Stimulated activated naive CD8-positive, alpha-beta T cell treated with anti-CD3 and anti-CD28 coated beads, Interleukin-15, amount 100 ng/mL, for 72 hours (primary cell): Measurements from ENCODE around the gene TRPM1.

Source experiments
- ATAC-seq: fragments of 150-1000 bp; cut with Tn5 transposase; 2 replicates; pipeline ENCODE4 v1.10.0; 2021; ENCODE audit warnings: mild to moderate bottlenecking, moderate library complexity
- DNase-seq, 2 donors: peaks; one replicate each; pipeline ENCODE4 v3.0.0; 2021 to 2022
- H3K27ac Mint-ChIP-seq, 2 donors: one replicate each; pipeline ENCODE4 v1.8.0; 2022; ENCODE audit warnings: mild to moderate bottlenecking in 2 of 2, mixed read lengths in 2 of 2, moderate library complexity in 2 of 2
- H3K27me3 Mint-ChIP-seq: one replicate; pipeline ENCODE4 v1.8.0; 2022; ENCODE audit warnings: mixed read lengths
- H3K4me1 Mint-ChIP-seq: one replicate; pipeline ENCODE4 v1.8.0; 2022; ENCODE audit warnings: mild to moderate bottlenecking, mixed read lengths
- H3K4me3 Mint-ChIP-seq, 2 donors: one replicate each; pipeline ENCODE4 v1.8.0; 2022; ENCODE audit warnings: mild to moderate bottlenecking in 2 of 2, mixed read lengths in 2 of 2, moderate library complexity in 1 of 2
- H3K9me3 Mint-ChIP-seq, 2 donors: one replicate each; pipeline ENCODE4 v1.8.0; 2022; ENCODE audit warnings: mixed read lengths in 2 of 2

Gene TRPM1

DNA sequence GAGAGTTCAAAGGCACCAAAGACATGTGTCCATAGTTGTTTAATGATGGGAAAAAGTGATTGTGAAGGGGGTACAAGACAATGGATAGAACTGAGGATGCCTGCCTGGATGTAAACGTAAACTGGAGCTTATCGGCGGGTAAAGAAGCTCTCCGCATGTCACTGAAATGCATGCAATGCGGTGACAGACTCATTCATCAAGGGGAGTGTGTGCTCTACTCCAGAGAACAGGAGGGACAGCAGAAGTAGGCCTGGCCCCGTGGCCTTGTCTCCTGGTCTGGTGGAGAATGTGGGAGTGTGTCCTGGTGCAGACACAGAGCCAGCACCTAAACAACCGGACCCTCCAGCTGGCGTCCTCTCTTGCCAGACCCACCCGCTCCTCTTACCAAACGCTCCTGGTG, 50.6 kb downstream of the TRPM1 start:
- Mint-ChIP-seq H3K27me3 (no peaks in the 10 kb centered on the region), H3K4me1 (peaks cover 6% of the 10 kb centered on the region), H3K27ac (no peak overlapping the region), H3K9me3 (no peaks in the 10 kb centered on the region), H3K4me3 (no peak overlapping the region)
- DNase-seq: no peak
- ATAC-seq: no peak

DNA sequence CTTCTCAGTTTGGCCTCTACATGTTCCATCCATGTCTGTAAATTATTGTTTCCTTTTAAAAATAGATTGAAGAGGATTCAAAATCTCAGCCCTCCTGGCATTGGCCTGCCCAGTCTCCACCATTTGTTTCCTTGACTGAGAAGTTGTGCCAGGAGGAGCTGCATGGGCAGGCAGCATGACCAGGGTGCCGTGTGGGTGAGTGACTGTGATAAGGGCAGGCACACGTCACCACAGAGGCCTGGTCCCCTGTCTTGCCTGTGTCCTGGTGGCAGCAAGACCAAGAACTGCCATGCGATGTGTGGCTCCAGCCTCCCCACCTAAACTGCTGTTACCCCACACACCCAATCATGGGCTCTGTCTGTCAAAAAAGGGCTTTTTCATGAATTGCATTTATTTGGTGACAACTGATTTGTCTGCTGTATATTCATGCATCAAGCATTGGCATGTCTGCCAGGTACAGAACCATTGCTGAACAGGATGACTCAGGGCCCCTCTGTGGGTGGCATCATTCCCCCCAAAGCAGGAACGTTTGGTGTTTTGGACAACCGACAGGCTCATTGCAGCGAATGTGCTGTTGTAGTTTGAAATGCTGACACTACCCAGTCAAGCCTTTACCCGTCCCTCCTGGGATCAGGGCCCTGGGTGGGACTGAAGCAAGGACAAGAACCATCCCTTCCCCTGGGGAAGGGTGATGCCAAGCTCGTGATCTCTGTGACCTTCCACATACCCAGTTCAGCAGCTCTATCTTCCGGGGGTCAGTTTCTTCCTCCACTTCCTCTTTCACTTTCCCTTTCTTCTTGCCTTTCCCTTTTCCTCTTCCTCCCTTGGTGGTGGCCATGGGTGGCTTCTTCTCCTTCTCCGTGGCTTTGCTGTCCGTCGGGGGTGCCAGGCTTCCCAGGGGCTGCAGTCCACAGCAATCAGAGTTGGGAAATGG, 51.6 kb downstream of the TRPM1 start:
- no peak for ATAC-seq
- Mint-ChIP-seq H3K27ac (no peak overlapping the region), H3K9me3 (no peaks in the 10 kb centered on the region), H3K4me3 (no peak overlapping the region), H3K4me1 (peaks cover 6% of the 10 kb centered on the region), H3K27me3 (no peaks in the 10 kb centered on the region)
- DNase-seq: no peak

DNA sequence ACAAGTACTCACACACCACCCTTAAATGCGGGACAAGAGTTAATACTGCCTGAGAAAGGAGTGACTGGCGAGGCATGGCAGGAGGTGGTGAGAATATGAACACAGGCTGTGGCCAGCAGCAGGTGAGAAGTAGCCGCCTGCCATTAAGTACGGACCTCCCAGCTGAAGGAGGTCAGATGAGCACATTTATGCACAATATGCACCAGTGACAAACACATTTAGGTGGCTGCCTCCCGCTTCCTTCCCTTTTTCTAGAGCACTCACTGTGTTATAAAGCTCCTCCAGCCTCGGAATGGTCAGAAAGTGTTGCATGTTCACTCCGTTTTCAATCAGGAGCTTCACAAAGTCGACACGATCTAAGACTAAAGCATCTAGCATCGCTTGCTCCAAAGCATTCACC, 52.4 kb downstream of the TRPM1 start:
- Mint-ChIP-seq H3K9me3 (no peaks in the 10 kb centered on the region), H3K4me3 (no peak overlapping the region), H3K4me1 (peaks cover 6% of the 10 kb centered on the region), H3K27ac (no peak overlapping the region), H3K27me3 (no peaks in the 10 kb centered on the region)
- no peak for ATAC-seq
- DNase-seq: no peak

DNA sequence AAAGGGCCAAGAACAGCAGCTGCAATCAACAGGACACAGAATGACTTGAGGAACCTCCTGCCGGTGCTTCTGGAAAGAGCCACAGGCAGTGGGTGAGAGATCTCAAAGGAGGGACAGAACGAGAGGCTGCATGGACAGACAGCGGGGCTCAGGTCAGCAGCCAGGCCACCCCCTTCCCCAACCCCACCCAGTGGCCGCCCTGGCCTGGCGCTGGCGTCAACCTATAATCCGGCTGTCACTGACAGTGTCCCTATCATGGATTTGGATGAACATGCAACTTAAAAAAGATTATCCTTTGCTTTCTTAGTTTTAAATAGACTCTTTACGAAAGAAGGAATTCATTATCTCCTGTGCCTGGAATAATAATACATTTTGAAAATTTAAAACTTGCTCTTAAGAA, 54.1 kb downstream of the TRPM1 start:
- no peak overlapping the region for H3K4me3 Mint-ChIP-seq
- ATAC-seq (no peak), DNase-seq (no peak)
- H3K4me1 Mint-ChIP-seq: peaks cover 6% of the 10 kb centered on the region
- H3K9me3 Mint-ChIP-seq: no peaks in the 10 kb centered on the region
- no peak overlapping the region for H3K27ac Mint-ChIP-seq
- H3K27me3 Mint-ChIP-seq: peaks cover under 1% of the 10 kb centered on the region

DNA sequence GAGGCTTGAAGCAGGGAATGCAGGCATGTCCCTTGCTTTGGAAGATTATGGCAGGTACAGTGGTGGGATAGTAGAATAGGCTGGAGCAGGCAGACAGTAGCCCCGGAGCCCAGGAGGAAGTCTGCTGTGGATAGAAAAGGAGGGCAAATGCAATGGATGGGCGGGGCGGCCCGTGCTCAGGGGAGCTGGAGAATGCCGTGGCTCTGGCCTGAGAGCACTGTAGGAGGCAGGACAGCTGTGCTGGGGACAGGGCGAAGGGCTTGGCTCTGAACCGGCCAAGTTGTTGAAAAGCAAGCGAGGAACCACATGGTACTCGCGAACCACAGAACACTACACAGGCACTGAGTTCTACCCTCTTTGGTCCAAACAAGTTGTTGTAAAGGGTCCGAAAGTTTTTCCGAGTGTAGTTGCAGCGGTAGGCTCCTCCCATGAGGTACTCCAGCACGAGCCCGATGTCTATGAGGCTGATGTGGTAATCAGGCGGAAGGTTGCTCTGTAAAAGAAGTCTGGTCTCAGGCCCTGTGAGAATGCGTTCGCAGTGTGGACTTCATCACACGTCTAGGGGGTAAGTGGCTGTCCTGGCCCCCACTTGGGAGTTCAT, 54.7 kb downstream of the TRPM1 start:
- no peak overlapping the region for H3K4me3 Mint-ChIP-seq
- DNase-seq: no peak
- no peak overlapping the region for H3K27ac Mint-ChIP-seq
- H3K27me3 Mint-ChIP-seq: peaks cover 6% of the 10 kb centered on the region
- no peak for ATAC-seq
- H3K4me1 Mint-ChIP-seq: peaks cover 6% of the 10 kb centered on the region
- no peaks in the 10 kb centered on the region for H3K9me3 Mint-ChIP-seq

DNA sequence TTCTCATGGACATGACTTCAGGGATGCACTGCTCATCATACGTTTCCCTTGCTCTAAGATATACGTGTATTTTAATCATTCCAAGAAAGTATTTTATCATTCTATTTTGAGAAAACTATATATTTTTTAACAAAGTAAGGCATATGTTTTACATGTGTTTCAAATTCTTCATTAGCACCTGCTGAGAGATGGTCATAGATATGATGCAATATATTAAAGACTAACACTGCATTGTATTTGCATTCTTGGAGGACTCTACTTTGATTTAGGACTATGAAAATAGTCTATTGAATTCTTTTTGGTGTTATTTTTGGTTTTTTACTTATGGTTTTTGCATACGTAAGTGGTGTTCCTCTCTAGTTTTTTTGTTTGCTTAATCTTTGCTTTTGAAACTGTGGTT, 55.9 kb downstream of the TRPM1 start:
- H3K4me1 Mint-ChIP-seq: peaks cover 6% of the 10 kb centered on the region
- H3K4me3 Mint-ChIP-seq: no peak overlapping the region
- DNase-seq (no peak), ATAC-seq (no peak)
- H3K9me3 Mint-ChIP-seq: no peaks in the 10 kb centered on the region
- peaks cover 9% of the 10 kb centered on the region for H3K27me3 Mint-ChIP-seq
- H3K27ac Mint-ChIP-seq: no peak overlapping the region

DNA sequence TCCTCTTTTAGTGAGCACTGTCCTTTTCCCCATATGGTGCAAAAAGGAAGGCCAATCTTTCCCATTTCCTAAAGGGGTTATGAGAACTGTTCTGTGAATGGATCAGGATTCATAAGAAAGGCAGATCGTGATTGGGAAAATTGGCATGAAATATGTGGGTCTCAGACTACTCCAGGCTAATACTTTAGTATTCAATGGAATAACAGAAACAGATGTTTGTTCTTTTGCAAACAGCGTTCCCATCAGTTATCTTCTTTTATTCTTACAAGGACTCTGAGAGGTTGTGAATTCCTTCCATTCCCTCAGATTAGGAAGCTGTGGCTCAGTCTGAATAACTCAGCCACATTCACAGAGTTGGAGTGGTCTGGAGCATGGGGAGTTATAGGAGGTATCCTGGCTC, 58.8 kb downstream of the TRPM1 start:
- no peaks in the 10 kb centered on the region for H3K4me1 Mint-ChIP-seq
- DNase-seq: no peak
- H3K4me3 Mint-ChIP-seq: no peak overlapping the region
- peaks cover 17% of the 10 kb centered on the region for H3K27me3 Mint-ChIP-seq
- H3K27ac Mint-ChIP-seq: no peak overlapping the region
- no peaks in the 10 kb centered on the region for H3K9me3 Mint-ChIP-seq
- no peak for ATAC-seq

DNA sequence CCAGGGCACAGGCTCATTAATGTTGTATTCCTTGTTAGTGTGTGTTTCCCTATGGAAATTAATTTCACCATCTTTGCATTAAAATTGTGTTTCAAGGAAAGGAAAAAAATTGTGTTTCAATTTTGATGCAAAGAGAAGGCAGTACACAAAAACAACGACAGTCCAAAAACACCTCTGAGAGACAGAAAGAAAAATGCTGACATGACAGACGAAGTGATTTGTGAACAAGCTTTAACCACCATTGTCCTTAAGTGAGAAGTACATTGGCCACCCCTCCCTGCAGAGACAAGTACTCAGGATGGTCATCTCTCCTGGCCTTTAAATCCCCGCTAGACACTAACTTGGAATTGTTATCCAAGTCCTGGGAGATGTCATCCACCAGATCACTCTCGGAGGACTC, 59.9 kb downstream of the TRPM1 start:
- H3K4me1 Mint-ChIP-seq: no peaks in the 10 kb centered on the region
- H3K9me3 Mint-ChIP-seq: no peaks in the 10 kb centered on the region
- DNase-seq (no peak), ATAC-seq (no peak)
- H3K27ac Mint-ChIP-seq: no peak overlapping the region
- H3K4me3 Mint-ChIP-seq: no peak overlapping the region
- peaks cover 17% of the 10 kb centered on the region for H3K27me3 Mint-ChIP-seq

DNA sequence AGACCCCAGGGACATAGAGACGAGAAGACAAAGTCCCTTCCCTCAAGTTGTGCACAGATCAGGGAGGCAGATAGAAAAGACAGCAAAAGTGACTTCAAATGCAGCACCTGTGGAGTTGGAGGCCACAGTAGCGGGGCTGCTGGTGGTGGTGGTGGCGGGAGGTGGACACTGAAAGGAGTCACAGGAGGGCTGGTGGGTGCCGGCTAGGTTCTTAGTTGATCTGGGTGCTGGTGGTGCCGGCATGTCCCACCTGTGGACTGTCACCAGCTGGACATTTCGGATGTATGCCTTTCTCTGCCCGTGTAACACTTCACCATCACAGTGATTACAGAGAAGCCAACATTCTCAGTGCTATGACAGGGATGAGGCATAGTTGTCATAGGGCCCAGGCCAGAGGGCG, 60.9 kb downstream of the TRPM1 start:
- H3K9me3 Mint-ChIP-seq: no peaks in the 10 kb centered on the region
- ATAC-seq (no peak), DNase-seq (no peak)
- H3K27ac Mint-ChIP-seq: peak overlapping the region in 1 of 2 donors; percentile 90
- no peak overlapping the region for H3K4me3 Mint-ChIP-seq
- peaks cover 17% of the 10 kb centered on the region for H3K27me3 Mint-ChIP-seq
- no peaks in the 10 kb centered on the region for H3K4me1 Mint-ChIP-seq

DNA sequence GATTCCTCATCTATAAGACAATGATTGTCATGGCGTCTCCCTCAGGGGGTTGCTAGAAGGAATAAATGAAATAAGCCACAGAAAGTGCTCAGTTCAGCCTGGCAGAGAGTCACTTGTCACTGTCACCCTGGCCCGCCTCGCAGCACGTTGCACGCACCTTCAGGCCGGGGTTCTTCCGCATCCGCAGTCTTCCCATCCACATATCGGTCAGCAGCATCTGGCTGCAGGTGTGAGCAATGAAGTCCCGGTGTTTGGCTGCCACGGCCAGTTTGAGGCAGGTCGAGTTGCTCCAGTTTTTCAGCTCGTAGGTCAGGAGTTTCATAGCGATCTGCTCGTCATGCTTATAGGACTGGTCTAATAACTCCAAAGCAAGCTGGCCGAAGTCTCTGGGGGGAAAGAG, 61.6 kb downstream of the TRPM1 start:
- Mint-ChIP-seq H3K9me3 (no peaks in the 10 kb centered on the region), H3K4me3 (no peak overlapping the region), H3K4me1 (no peaks in the 10 kb centered on the region), H3K27me3 (peaks cover 17% of the 10 kb centered on the region), H3K27ac (no peak overlapping the region)
- DNase-seq (no peak), ATAC-seq (no peak)

DNA sequence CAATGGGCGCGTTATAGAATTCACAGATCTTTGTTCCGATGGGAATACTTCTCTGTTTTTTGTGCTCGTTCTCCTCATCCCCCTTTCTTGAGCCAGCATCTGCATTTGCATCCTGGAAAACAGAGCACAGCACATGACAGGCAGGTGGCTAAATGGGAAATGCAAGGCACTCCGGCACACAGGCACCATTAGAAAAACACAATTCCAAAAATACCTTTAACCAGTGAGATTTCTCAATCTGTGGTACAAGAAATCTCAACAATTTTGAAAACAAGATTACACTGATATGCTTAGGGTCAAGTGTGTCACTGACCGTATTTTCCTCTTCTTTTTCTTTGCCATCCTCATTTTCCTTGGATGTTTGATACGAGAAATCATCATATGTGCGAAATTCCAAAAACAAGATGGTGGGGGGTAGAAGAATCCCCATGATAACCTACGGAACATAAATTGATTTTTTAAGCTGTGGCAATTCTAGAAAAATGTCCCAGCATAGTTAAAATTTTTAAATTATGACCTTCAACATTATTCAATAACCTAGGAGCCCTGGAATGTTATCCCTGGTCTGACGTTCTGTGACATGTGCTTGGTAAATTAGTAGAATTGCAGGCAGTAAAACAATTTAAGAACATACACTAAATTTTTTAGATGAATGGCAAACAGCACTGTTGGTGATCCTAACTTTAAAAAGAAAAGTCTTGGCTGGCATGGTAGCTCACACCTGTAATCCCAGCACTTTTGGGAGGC, 63.6 kb downstream of the TRPM1 start:
- H3K9me3 Mint-ChIP-seq: no peaks in the 10 kb centered on the region
- ATAC-seq (no peak), DNase-seq (no peak)
- H3K27ac Mint-ChIP-seq: no peak overlapping the region
- no peaks in the 10 kb centered on the region for H3K4me1 Mint-ChIP-seq
- H3K4me3 Mint-ChIP-seq: no peak overlapping the region
- H3K27me3 Mint-ChIP-seq: peaks cover 17% of the 10 kb centered on the region

DNA sequence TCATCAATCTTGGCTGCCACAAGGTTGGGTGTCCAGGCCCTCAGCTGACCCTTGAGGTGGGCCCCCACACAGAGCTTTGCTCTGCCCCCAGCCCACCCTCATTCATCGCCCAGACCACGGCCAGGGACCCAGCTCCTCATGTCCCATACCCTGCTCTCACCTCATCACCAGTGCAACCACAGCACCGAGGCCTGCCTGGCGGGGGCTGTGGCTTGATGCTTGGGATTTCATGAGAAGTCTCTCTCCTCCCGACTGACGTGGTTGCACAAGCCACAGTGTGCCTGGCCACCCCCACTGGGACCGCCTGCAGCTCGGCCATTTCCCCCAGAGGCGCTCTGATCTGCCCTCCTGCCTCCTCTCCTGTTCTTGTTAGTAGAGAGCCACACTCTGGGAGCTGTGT, 64.7 kb downstream of the TRPM1 start:
- no peak overlapping the region for H3K4me3 Mint-ChIP-seq
- H3K27ac Mint-ChIP-seq: no peak overlapping the region
- no peaks in the 10 kb centered on the region for H3K9me3 Mint-ChIP-seq
- DNase-seq: no peak
- peaks cover 11% of the 10 kb centered on the region for H3K27me3 Mint-ChIP-seq
- no peaks in the 10 kb centered on the region for H3K4me1 Mint-ChIP-seq
- no peak for ATAC-seq

DNA sequence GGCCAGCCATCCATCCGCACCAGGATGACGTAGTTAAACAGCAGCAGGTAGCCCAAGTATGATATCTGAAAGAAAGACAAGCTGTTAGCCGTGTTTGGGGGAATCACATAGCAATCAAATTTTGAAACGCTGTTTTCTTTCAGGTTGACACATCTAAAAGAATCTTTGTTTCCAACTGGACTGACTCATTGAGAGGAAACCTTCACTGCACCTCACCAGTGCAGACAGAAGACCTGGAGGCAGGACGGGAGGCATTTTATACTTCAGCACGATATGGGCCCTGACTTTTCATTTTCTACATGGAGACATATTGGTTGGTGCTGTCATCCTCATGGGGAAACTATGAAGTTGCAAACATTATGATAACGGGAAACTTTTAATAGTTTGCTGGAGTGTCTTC, 65.9 kb downstream of the TRPM1 start:
- Mint-ChIP-seq H3K27me3 (peaks cover 8% of the 10 kb centered on the region), H3K27ac (no peak overlapping the region), H3K4me3 (no peak overlapping the region), H3K4me1 (no peaks in the 10 kb centered on the region), H3K9me3 (no peaks in the 10 kb centered on the region)
- DNase-seq (no peak), ATAC-seq (no peak)

DNA sequence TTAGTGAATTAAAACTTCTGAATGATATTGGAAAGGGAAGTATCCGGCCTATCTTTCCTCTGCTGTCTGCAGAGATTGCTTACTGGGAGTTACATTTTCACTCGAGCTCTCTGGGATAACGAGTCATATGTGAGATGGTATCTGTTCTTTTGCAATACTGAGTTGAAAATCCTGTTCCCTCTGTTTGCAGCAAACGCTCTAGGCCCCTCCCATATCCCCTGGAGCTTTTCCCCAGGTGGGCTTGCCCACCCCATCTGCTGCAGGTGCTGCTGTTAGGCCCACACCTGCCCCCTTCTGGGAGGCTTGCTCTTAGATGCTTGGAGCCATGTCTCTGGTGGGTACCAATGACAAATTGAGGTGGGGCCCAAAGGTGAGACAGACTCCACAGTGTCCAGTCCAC, 67.4 kb downstream of the TRPM1 start:
- Mint-ChIP-seq H3K27ac (no peak overlapping the region), H3K4me1 (no peaks in the 10 kb centered on the region), H3K9me3 (no peaks in the 10 kb centered on the region), H3K27me3 (no peaks in the 10 kb centered on the region), H3K4me3 (no peak overlapping the region)
- ATAC-seq (no peak), DNase-seq (no peak)

DNA sequence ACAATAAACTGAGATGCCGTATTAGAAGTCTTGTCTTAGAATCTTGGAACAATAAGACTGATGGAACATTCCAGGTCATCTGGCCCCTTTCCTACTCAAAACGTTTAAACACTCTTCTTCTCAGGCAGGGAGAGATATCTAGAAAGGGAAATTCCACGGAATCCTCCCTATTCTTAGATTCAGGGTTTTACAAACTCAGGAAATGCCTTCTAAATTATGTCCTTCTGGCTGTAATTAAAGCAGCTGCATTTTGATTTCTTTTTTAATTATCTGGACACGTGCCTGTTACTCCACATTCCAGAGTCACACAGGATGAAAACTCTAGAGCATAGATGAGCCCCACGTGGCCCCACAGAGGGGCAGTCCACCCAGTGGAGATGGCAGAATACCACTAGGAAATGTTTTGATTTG, 68.6 kb downstream of the TRPM1 start:
- Mint-ChIP-seq H3K4me3 (no peak overlapping the region), H3K27ac (no peak overlapping the region), H3K27me3 (no peaks in the 10 kb centered on the region), H3K9me3 (no peaks in the 10 kb centered on the region), H3K4me1 (no peaks in the 10 kb centered on the region)
- DNase-seq: no peak
- ATAC-seq: no peak

DNA sequence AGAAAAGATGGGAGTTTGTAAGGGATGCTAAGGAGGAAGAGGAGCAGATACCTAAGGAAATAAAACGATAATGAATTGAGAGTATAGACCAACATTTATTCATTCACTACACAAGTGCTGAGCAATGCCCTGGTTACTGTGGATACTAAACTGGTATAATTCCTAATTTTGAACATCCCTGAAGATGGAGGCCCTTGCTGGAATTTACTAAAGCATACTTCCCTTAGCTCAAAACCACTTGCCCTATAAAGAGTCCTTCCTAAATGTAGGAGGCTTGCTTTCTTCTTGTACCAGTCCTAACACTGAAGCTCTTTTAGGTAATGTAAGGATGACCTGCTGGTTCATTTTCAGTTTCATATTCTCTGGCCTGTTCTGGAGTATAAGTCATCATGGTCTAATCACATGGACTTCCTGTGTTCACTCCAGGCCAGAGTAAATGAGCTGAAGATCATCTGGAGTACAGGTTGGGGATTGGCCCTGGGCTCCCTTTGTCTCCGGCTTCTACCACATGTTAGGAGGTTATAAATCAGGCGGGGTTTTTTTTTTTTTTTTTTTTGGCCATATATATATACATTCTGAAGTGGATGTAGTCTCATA, 70.0 kb downstream of the TRPM1 start:
- H3K27ac Mint-ChIP-seq: peak overlapping the region in 1 of 2 donors; percentile 5
- no peaks in the 10 kb centered on the region for H3K9me3 Mint-ChIP-seq
- no peaks in the 10 kb centered on the region for H3K27me3 Mint-ChIP-seq
- DNase-seq (no peak), ATAC-seq (peak; percentile 78)
- no peak overlapping the region for H3K4me3 Mint-ChIP-seq
- no peaks in the 10 kb centered on the region for H3K4me1 Mint-ChIP-seq
